IPS-15b (cell line): Measurements from ENCODE around the gene CA5A.
"Not testable (repeated sequence)": the region's sequence is repeated elsewhere in the genome, so short reads cannot be mapped to it uniquely, and the experiment has no call there.

Source experiments
- H3K27me3 ChIP-seq: one replicate; pipeline ENCODE4 v1.6.1; 2013; ENCODE audit warnings: low read length; ENCODE audit not compliant: control insufficient read depth, insufficient read depth
- H3K36me3 ChIP-seq: one replicate; pipeline ENCODE4 v1.6.1; 2013; ENCODE audit warnings: low read length; ENCODE audit not compliant: control insufficient read depth, insufficient read depth
- H3K4me1 ChIP-seq: one replicate; pipeline ENCODE4 v1.6.1; 2013; ENCODE audit warnings: mild to moderate bottlenecking, low read length; ENCODE audit not compliant: control insufficient read depth, insufficient read depth
- H3K4me3 ChIP-seq: one replicate; pipeline ENCODE4 v1.5.1; 2013; ENCODE audit warnings: low read depth, low read length
- H3K9ac ChIP-seq: one replicate; pipeline ENCODE4 v1.6.1; 2013; ENCODE audit warnings: low read depth, mild to moderate bottlenecking, low read length
- H3K9me3 ChIP-seq: one replicate; pipeline ENCODE4 v1.6.1; 2013; ENCODE audit warnings: mild to moderate bottlenecking, low read length; ENCODE audit not compliant: control insufficient read depth, insufficient read depth

Gene CA5A

DNA sequence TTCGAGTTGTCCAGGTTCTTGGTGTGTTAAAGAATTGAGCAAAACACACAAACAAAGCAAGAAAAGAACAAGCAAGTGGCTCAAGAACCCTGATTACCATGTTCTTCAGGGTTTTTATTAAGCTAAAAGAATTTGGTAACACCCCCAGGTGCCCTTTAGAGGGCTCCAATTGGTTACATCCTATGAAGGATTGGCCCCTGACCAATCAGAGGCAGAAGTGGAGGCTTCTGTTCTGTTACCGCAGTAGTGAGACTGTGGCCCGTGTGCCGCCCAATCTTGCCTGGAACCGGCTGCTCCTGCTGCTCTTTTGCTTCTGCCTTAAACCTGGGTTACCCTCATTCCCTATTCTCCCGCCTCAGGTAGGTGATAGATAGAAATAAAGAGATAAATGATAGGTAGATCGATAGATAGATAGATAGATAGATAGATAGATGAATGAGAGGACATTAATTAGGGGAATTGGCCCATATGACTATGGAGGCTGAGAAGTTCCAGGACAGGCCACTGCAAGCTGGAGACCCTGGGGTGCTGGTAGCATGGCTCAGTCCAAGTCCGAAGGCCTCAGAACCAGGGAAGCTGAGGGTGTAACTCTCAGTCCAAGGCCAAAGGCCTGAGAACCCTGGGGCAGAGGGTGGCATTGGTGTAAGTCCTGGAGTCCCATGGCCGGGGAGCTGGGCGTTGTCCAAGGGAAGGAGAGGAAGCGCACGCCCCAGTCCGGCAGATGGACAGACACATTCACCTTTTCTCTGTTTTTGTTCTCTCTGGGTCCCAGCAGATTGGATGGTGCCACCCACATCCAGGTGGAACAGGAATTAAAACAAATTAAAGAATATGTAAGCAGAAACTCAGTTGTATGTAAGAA, 3.5 kb upstream of the CA5A start:
- no peaks in the 10 kb centered on the region for H3K27me3 ChIP-seq
- H3K9ac ChIP-seq = no peak overlapping the region
- no peaks in the 10 kb centered on the region for H3K36me3 ChIP-seq
- H3K9me3 ChIP-seq = no peaks in the 10 kb centered on the region
- H3K4me1 ChIP-seq = no peaks in the 10 kb centered on the region
- H3K4me3 ChIP-seq = no peak overlapping the region

DNA sequence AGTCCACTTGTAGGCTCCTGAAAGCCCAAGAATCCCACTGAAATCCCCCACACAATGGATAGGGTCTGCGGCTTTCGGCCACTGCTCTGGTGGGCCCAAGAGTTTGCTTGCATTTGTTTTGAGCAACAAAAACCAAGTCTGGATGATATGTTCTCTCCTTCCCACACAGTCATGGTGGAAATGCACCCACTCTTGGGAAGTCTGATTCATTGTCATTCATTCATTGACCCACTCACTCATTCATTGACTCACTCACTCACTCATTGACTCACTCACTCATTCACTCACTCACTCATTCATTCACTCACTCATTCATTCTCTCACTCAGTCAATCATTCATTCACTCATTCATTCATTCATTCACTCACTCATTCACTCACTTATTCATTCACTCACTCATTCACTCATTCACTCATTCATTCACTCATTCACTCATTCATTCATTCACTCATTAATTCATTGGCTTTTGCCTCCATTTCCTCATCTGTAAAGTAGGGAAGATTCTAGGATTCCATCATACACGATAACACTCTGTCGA, 2.2 kb upstream of the CA5A start:
- H3K9me3 ChIP-seq = no peaks in the 10 kb centered on the region
- H3K4me3 ChIP-seq = no peak overlapping the region
- no peaks in the 10 kb centered on the region for H3K4me1 ChIP-seq
- H3K27me3 ChIP-seq = no peaks in the 10 kb centered on the region
- no peak overlapping the region for H3K9ac ChIP-seq
- H3K36me3 ChIP-seq = no peaks in the 10 kb centered on the region

DNA sequence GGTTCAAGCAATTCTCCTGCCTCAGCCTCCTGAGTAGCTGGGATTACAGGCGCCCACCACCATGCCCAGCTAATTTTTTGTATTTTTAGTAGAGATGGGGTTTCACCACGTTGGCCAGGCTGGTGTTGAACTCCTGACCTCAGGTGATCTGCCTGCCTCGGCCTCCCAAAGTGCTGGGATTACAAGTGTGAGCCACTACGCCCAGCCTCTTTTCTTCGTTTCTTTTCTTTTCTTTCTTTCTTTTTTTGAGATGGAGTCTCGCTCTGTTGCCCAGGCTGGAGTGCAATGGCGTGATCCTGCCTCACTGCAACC, 858 bp upstream of the CA5A start:
- not testable (repeated sequence) for H3K9me3 ChIP-seq, H3K4me1 ChIP-seq, H3K9ac ChIP-seq, H3K36me3 ChIP-seq, H3K27me3 ChIP-seq, H3K4me3 ChIP-seq

DNA sequence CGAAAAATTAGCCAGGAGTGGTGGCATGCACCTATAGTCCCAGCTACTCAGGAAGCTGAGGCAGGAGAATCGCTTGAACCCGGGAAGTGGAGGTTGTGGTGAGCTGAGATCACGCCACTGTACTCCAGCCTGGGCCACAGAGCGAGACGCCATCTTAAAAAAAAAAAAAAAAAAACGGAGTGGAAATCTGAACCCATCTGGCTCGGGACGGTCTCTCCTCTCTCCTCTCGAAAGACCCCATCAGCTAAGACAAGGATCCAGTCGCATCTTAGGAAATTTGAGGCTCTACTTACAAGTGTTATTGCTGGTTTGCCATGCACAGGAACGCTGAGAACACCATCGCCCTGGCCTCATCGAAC, 334 bp downstream of the CA5A start:
- not testable (repeated sequence) for H3K9ac ChIP-seq, H3K36me3 ChIP-seq, H3K4me1 ChIP-seq, H3K4me3 ChIP-seq, H3K27me3 ChIP-seq, H3K9me3 ChIP-seq

DNA sequence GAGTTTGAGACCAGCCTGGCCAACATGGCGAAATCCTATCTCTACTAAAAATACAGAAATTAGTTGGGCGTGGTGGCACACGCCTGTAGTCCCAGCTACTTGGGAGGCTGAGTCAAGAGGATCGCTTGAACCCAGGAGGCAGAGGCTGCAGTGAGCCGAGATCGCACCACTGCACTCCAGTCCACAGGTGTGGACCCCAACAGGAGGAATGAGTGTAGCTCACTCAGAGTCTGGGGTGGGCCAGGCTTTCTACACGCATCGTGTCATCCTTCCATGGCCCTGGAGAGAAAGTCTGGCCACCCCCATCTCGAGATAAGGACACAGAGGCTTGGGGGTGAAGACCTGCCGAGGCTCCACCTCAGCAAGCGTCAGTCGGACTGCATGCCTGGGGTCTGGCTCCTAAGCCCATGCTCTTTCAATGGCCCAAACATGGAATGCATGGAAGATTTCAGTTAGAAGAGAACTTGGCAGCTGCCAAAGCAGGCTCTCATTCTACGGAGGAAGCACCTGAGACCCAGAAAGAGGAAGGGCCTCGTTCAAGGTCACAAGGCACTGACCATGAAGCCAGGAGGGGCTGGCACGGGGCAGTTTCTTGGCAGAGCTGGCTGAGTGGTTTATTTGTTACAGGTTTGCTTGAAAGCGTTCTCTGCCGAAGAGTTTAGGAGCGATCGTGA, 1.4 kb downstream of the CA5A start:
- not testable (repeated sequence) for H3K4me3 ChIP-seq, H3K36me3 ChIP-seq, H3K9me3 ChIP-seq, H3K9ac ChIP-seq, H3K27me3 ChIP-seq, H3K4me1 ChIP-seq

DNA sequence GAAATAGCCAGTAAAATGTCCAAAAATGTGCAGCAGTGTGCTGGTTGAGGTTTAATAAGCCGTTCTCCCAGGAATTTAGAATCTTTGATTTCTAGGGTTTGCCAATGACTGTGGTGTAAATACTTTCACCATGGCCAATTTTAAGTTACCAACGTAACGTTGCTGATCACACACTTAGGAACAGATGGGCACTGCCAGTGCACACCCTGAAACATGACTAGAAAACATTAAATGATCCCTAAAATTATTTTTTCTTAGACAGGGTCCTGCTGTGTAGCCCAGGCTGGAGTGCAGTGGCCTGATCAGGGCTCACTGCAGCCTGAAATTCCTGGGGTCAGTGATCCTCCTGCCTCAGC, 3.2 kb downstream of the CA5A start:
- no peaks in the 10 kb centered on the region for H3K9me3 ChIP-seq
- no peak overlapping the region for H3K4me3 ChIP-seq
- H3K4me1 ChIP-seq = no peaks in the 10 kb centered on the region
- no peaks in the 10 kb centered on the region for H3K27me3 ChIP-seq
- no peaks in the 10 kb centered on the region for H3K36me3 ChIP-seq
- H3K9ac ChIP-seq = no peak overlapping the region

DNA sequence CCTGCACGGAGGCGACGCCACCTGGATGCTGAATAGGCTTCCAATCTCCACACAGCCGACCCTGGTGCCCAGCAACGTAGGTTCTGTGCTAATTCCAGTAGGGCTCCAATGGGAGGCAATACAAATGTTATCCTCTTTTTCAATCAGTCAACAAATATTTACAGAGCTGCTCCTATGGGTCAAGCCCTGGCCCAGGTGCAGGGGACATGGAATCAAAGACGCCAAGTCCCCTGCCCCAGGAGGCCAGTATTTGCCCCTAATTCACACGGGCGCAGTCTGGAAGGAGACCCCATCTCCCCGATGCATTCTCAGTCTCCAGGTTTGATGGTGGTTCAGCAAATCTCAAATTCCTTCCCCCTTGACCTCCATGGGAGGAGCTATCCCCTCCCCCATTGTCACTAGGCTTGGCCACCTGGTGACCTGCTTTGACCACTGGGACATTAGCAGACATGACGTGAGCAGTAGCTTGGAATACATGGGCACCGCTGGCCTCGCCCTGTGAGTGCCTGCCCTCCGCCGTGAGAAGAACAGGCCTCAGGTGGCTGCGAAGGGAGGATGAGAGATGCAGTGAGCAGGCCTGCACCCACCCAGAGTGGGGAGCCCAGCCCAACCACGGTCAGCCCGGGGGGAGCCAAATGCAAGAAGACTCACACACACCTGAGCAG, 3.7 kb downstream of the CA5A start:
- H3K9me3 ChIP-seq, H3K27me3 ChIP-seq: not testable (repeated sequence)

DNA sequence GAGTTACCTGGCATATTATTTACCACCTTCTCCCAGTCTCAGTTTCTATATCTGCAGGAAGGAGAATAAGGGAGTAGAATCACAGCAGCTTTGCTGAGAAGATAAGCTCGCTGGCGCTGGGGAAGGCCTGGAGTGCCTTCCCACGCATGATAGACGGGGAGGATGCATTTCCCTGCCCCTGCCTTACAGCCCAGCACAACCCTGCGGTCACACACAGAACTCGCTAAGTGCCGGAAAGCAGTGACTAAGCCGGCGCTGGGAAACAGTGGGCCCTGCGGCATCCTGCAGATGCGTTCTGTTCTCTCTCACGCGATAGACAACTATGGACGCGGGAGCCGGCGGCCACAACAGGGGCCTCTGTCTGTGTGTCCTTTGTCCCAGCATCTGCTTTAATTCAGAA, 4.8 kb downstream of the CA5A start:
- Histone ChIP-seq H3K27me3 (no peaks in the 10 kb centered on the region), H3K4me1 (no peaks in the 10 kb centered on the region), H3K4me3 (no peak overlapping the region), H3K9me3 (no peaks in the 10 kb centered on the region), H3K9ac (no peak overlapping the region), H3K36me3 (no peaks in the 10 kb centered on the region)

More for the DNA sequence above, 3.7 kb downstream of the CA5A start:
- H3K4me3 ChIP-seq, H3K9ac ChIP-seq, H3K36me3 ChIP-seq, H3K4me1 ChIP-seq: not testable (repeated sequence)

DNA sequence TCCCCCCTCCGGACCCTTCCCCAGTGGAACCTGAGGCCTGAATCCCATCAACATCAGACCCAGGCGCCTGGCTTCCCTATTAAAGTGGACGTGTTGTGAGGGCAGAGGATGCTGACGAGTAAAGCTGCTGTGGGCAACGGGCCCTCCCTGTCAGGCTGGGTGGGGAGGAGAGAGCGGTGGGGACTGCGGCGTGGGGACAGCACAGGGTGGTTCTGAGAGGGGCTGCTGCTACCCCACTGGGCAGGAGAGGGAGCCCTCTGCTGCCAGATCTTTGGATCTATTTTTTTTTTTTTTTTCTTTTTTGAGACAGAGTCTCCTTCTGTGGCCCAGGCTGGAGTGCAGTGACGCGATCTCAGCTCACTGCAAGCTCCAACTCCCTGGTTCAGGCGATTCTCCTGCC, 5.9 kb downstream of the CA5A start:
- H3K36me3 ChIP-seq = no peaks in the 10 kb centered on the region
- no peaks in the 10 kb centered on the region for H3K27me3 ChIP-seq
- no peak overlapping the region for H3K9ac ChIP-seq
- H3K4me3 ChIP-seq = no peak overlapping the region
- H3K4me1 ChIP-seq = no peaks in the 10 kb centered on the region
- H3K9me3 ChIP-seq = no peaks in the 10 kb centered on the region

DNA sequence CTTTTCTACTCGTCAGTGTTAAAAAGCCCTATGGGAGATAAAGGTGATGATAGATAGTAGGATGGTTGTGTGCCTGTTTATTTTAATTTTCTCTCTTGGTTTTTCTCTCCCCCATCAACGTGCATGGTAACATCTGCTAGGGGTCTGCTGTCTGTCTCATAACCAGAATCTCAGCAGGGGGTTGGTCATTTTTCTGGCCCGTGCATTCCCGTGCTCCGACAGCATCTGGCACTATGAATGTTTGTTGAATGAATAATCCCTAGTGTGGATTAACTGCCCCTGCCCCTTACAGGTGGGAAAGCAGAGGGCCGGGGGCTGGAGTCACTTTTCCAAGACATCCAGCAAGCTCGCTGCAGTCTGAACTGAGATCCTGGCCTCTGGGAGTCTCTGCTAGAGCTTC, 6.3 kb downstream of the CA5A start:
- Histone ChIP-seq H3K9ac (no peak overlapping the region), H3K36me3 (no peaks in the 10 kb centered on the region), H3K4me1 (no peaks in the 10 kb centered on the region), H3K4me3 (no peak overlapping the region), H3K27me3 (no peaks in the 10 kb centered on the region), H3K9me3 (no peaks in the 10 kb centered on the region)

DNA sequence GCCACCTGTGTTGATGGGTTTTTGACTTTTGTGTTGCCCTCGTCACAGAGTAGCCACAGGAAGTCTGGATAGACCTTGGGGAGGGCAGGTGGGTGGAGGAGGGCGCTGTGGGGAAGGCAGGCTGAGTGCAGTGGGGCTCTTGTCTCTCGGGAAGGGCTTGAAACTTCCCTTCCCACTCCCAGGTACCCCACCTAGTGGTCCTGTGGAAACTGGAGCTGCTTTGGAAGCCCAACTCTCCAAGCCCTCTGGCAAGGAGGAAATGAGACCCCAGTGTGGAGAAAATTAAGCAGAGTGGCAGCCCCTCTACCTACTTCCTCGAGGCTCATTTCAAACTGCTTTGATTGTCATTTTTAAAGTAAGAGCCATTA, 9.2 kb downstream of the CA5A start:
- H3K4me1 ChIP-seq = no peaks in the 10 kb centered on the region

More for the DNA sequence above, 9.2 kb downstream of the CA5A start:
- Histone ChIP-seq H3K36me3 (no peaks in the 10 kb centered on the region), H3K4me3 (no peak overlapping the region), H3K9ac (no peak overlapping the region), H3K9me3 (no peaks in the 10 kb centered on the region), H3K27me3 (no peaks in the 10 kb centered on the region)
